HG02798 (cell line): Measurements from ENCODE around the gene TBC1D24.
"Not testable (repeated sequence)": the region's sequence is repeated elsewhere in the genome, so short reads cannot be mapped to it uniquely, and the experiment has no call there.

ENCODE experiments used
- ATAC-seq: cut with Tn5 transposase; IDR thresholded peaks from one replicate; pipeline ENCODE4 v1.9.1; 2021; ENCODE audit warnings: mild to moderate bottlenecking; ENCODE audit not compliant: unreplicated experiment, poor library complexity

The TBC1D24 gene

DNA sequence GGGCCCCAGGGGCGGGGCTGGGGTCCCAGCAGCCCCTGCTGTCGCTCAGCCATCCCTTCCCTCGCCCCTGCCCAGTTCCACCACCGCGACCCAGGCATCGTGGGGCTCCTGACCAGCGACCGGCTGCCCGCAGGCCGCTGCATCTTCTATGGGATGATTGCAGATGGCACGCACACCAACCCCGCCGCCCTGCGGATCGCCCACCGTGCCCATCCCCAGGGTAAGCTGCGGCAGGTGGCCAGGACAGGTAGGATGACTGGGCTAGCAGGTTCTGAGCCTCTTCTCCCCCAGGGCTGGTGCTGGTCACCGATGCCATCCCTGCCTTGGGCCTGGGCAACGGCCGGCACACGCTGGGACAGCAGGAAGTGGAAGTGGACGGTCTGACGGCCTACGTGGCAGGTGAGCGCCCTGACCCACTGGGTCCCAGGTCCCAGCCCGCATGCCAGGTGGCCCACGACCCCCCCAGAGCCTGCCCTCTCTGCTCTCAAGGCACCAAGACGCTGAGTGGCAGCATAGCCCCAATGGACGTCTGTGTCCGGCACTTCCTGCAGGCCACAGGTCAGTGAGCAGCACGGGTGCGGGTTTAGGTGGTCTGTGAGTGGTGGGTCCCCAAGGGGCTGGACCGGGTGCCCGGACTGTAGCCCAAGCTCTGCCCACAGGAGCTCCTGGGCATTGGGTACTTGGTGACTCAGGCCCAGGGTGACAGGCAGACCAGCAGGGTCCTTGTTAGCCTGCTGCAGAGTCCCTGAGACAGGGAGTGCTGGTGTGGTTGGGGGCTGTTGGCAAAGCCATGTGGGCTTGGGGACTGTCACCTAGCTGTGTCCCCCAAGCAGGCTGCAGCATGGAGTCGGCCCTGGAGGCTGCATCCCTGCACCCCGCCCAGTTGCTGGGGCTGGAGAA is 53.5 kb downstream of the TBC1D24 start:
- ATAC-seq, result no peak

GRCh38 chr16:2529061-2529931 is 54.4 kb downstream of the TBC1D24 start:
- ATAC-seq, result no peak

DNA sequence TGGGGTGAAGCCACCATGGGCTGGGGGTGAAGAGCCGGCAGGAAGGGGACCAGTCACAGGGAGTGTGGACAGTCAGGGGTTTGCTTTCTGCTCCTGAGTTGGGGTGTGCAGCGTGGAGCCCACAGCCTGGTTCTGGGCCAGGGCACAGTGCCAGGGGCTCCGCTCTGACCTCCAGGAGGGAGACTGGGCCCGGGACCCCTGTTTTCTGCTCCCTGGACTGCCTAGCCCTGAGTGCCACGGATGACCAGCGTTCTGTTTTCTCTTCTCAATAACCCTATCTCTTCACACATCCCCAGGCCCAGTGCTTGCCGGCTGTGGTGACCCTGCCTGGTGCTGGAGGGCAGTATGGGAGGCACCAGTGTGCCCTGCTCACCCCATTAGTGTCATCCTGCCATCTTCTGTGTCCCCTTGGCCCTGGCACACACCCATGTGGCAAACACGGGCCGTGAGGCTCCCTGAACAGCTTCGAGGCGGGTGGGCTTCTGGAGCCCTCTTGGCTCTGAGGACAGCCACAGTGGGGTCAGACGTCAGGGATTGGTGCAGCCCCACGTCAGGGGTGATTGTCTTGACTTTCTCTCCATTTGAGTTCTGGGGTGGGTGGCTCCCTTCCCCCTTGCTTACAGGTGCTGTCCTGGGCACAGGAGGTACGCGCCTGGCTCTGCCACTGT is 55.2 kb downstream of the TBC1D24 start:
- no peak for ATAC-seq

DNA sequence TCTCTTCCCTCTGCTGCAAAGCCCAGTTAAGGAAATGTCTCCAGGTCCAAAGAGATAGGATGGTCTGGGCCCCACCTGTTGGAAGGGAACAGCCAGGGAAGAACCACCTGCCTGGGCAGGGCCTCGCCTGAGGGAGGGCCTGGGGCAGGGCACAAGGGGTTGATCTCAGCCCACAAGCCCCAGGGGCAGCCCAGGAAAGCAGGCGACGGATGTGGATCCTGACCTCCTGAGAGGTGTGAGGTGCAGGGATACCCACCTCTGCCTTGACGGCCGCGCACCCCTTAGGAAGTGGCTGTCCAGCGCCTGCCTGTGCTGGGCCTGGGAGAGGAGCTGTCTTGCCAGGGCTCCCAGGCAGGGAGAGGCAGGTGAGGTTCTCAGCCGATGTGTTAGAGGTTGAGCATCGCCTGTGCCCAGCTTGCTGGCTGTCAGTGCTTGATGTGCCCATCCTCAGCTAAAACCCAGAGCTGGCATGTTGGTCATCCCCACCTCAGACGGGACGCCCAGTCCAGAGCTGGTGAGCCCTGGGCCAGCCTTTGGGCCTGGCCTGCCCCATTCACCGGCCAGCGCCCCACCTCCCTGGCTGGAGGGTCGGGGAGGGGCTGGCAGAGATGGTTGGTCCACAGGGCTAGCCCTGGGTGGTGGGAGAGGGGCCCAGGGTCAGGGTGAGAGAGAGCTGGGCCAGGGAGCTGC is 55.8 kb downstream of the TBC1D24 start:
- ATAC-seq, result no peak

DNA sequence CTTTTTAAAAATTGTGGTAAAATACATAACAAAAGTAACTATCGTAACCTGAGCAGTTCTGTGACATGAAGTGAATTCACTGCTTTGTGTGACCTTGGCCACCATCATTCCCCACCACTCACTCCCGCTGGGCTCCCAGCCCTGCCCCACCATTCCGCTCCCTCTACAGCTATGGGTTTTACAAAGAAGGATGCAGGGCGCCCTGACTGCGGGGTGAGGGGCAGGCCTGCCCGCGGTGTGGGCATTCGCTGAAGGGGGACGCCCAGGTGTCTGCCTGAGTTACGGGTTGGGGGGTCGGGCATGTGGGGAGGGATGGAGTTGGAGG is 56.4 kb downstream of the TBC1D24 start, which contains the start of gene CEMP1:
CEMP1 (minus strand) TSS at position 38 of the 325 bp plus-strand sequence. CDS start 335 bp downstream, outside the sequence.
- no peak for ATAC-seq

DNA sequence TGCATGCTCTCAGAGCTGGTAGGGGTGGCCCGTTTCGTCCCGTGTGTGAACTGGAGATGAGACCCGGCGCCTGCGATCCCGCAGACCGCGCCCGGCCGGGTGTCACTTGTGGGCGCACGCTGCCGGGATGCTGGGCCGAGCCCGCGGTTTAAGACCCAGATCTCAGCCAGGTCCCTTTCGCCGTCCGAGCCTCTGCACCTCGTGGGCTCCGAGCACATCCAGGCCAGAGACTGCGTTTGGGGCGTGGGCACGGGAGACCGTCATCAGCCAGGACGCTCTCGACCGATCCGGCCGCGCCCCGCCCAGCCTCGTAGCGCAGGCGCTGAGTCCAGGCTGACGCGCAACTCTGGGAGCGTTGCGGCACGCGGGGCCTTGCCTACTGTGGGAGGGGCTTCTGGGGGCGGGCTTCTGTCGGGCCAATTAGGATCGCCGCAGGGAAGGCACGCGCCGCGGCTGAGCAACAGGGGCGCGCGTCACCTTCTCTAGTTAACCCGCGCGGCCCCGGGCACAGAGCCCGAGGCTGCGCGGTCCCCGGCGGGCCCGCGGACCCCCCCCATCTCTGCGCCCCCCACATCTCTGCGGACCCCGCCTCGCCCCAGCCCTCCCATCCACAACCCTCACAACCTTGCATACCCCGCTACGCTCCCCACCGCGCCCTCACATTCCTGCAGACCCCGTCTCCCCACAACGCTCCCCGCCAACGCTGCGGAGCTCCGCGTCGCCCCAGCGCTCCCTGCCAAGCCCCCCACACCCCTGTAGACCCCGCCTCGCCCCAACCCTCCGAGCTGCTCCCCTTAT is 57.0 kb downstream of the TBC1D24 start:
- ATAC-seq, result peak; percentile 93

DNA sequence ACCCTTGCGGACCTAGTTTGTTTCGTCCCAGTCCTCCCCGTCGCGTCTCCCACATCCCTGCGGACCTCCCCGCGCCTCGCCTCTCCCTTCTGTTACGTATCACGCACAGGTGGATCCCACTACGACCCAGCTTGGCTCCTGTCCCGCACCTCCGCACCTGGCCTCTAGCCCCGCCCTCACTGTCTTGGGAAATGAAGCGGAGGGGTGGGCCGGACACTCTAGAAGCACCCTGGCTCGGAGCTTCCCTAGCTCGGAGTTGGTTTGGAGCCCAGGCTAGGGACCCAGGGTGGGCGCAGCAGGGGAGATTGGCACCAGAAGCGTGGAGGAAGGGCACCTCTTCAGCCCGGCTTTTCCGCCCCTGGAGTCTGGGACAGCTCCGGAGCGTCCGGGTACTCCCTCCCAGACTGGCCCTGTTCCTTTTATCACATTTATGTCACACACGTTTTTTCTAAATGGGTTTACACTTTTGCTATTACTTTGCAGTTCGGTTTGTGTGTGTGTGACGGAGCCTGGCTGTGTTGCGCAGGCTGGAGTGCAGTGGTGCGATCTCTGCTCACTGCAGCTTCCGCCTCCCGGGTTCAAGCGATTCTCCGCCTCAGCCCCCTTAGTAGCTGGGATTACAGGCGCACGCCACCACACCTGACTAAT is 57.7 kb downstream of the TBC1D24 start:
- ATAC-seq, result no peak

GRCh38 chr16:2533142-2533755 is 58.3 kb downstream of the TBC1D24 start:
- not testable (repeated sequence) for ATAC-seq

- ATAC-seq, result no peak
Observed at GRCh38 chr16:2533912-2534311, 59.0 kb downstream of the TBC1D24 start.

GRCh38 chr16:2534335-2534734 is 59.4 kb downstream of the TBC1D24 start:
- not testable (repeated sequence) for ATAC-seq

DNA sequence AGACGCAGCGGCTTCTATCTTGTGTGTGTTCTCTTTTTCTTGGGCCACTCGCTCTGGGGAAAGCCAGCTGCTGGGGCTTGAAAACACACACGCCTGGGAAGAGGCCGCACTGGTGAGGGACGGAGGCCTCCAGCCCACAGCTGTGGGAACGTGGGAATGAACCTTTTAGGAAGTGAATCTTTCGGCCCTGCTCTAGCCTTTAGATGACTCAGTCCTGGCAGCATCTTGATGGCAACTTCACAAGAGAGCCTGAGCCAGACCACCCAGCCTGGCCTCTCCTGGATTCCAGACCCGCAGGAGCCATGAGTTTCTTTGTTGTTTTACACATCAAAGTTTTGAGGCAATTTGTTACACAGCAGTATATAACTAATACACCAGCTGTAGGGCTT is 60.7 kb downstream of the TBC1D24 start:
- ATAC-seq, result no peak

DNA sequence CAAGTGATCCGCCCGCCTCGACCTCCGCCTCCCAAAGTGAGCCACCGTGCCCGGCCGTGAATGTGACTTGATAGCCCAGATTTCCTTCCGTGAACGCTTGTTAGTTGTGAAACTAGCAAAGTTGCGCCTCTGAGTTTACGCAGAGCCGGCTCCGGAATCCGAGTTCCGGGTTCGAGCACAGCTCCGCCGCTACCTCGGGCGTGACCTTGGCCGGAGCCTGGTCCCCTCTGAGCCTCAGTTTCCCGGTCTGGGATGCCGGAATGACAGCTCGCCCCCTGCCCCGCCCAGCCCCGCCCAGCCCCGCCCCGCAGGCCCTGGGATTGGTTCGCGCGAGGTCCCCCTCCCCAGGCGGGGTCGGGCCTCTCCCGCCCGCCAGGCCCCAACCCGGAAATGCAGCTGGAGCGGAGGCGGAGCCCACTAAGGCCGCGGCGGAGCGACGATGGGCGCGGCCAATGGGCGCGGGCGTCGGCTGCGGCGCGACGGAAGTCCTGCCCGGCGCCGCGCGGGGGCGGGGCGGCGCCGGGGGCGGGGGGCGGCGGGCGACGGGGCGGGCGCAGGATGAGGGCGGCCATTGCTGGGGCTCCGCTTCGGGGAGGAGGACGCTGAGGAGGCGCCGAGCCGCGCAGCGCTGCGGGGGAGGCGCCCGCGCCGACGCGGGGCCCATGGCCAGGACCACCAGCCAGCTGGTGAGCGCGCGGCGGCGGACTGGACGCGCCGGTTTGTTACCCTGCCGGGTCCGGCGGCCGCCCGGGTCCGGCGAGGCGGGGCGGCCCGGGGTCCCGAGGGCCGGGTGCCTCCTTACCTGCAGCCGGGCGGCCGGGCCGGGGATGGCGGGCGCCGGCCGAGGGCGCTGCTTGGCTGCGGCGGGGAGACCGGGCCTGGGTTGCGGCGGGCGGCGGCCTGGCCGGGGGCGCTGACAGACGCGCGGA is 62.8 kb downstream of the TBC1D24 start, which contains the start of gene PDPK1:
PDPK1 (plus strand) TSS at position 571 of the 929 bp plus-strand sequence; CDS start at position 663, 92 bp downstream.
- peak; percentile 92 for ATAC-seq

GRCh38 chr16:2539192-2539844 is 64.4 kb downstream of the TBC1D24 start:
- ATAC-seq, result not testable (repeated sequence)

GRCh38 chr16:2539845-2540458 is 65.0 kb downstream of the TBC1D24 start:
- not testable (repeated sequence) for ATAC-seq

DNA sequence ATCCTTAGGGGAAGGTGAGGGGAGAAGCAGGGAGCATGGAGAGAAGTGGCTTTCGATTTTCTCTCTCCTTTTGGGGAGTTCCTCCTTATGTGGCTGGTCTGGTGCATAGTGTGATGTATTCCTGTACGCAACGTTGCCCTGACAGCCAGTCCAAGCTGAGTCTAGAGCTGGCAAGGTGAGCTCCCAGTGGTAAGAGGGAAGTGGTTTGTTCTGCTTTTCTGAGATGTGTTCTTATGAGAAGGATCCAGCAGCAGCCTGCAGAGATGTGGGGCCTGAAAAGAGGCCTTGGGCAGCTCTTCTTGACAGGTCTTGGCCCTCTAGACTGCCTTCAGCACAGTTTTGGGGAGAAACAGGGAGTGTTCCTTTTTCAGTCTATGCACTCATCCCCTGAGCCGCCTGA is 66.0 kb downstream of the TBC1D24 start:
- not testable (repeated sequence) for ATAC-seq

- ATAC-seq, result not testable (repeated sequence)
Observed at GRCh38 chr16:2541409-2541808, 66.5 kb downstream of the TBC1D24 start.
